K562 (cell line): ENCODE results near the gene BRD7. TPM values are rescaled to one million over a fixed set of nuclear protein-coding genes. Genes with fewer than 3 reads are reported as not detected.

Experiments used
- ATAC-seq: fragments of 200-7000 bp; cut with Tn5 transposase; 3 replicates; pipeline ENCODE4 v1.9.1; 2020; ENCODE audit warnings: moderate library complexity
- BruUV-seq: library from RNA; stranded (reverse); fragments of 400-500 nt; replicated peaks from 2 replicates; lab custom pipeline; 2021; lab: Mats Ljungman, UMichigan
- CTCF ChIA-PET: fragments of 300-600 bp; formaldehyde crosslinking; extraction: SDS; loops from one replicate; lab custom pipeline; 2021; ENCODE audit warnings: low intra/inter-chr PET ratio; lab: Yijun Ruan, JAX
- POLR2A ChIA-PET: fragments of 300-600, 350-650 bp; sonication (Branson Sonifier 250); formaldehyde crosslinking; extraction: SDS; loops from one replicate; lab custom pipeline; 2021; ENCODE audit warnings: antibody characterized with exemption, inconsistent platforms; lab: Yijun Ruan, JAX
- DNase-seq, 4 experiments: peaks; one replicate each; pipeline versions ENCODE4 v3.0.0 to v3.0.0-alpha.2; 2011 to 2018; ENCODE audit warnings: low spot score in 3 of 4, mixed read lengths in 3 of 4; ENCODE audit errors: extremely low read depth in 1 of 4
- FAIRE-seq: peaks from 2 replicates; lab custom pipeline; 2011; peaks lifted over from hg19 to GRCh38; lab: Jason Lieb, UNC
- H2AFZ ChIP-seq: 2 replicates; pipeline ENCODE4 v1.6.0; 2011; ENCODE audit warnings: low read depth, low read length, control low read depth, inconsistent platforms
- H3K27ac ChIP-seq: fragments of 200-600 bp; 3 replicates; pipeline ENCODE4 v1.8.0; 2011; ENCODE audit warnings: low read depth, mild to moderate bottlenecking, control low read depth, inconsistent platforms, low read length, moderate library complexity, mixed read lengths; ENCODE audit errors: extremely low read depth
- H3K27me3 ChIP-seq, 2 experiments: fragments of 300-600 bp in 1 of 2; 2 replicates in 1 of 2; 3 replicates in 1 of 2; pipeline versions ENCODE4 v1.6.0 to v1.8.0; 2011; ENCODE audit warnings: inconsistent platforms in 2 of 2, low read length in 2 of 2, mild to moderate bottlenecking in 1 of 2, mixed read lengths in 1 of 2, moderate library complexity in 1 of 2; ENCODE audit not compliant: control insufficient read depth in 2 of 2, insufficient read depth in 2 of 2
- H3K36me3 ChIP-seq: fragments of 300-600 bp; 3 replicates; pipeline ENCODE4 v1.8.0; 2011; ENCODE audit warnings: mild to moderate bottlenecking, low read length, inconsistent platforms; ENCODE audit not compliant: control insufficient read depth, insufficient read depth
- H3K4me1 ChIP-seq, 2 experiments: fragments of 200-600 bp in 1 of 2; replicated peaks in 1 of 2; 2 replicates in 1 of 2; 3 replicates in 1 of 2; pipeline versions ENCODE4 v1.5.1 to v1.8.0; 2011; ENCODE audit warnings: inconsistent platforms in 2 of 2, low read length in 2 of 2, mild to moderate bottlenecking in 1 of 2, mixed read lengths in 1 of 2, moderate library complexity in 1 of 2; ENCODE audit not compliant: control insufficient read depth in 2 of 2, insufficient read depth in 2 of 2
- H3K4me2 ChIP-seq: 2 replicates; pipeline ENCODE4 v1.6.1; 2011; ENCODE audit warnings: low read length, control low read depth, inconsistent platforms, mixed read lengths; ENCODE audit not compliant: insufficient read depth
- H3K4me3 ChIP-seq: fragments of 200-600 bp; sonication (generic), shearing (Covaris generic); 2 replicates; pipeline ENCODE4 v1.5.1; 2016; ENCODE audit warnings: control low read depth, inconsistent platforms
- H3K79me2 ChIP-seq: fragments of 200-600 bp; 3 replicates; pipeline ENCODE4 v1.8.0; 2011; ENCODE audit warnings: low read length, inconsistent platforms; ENCODE audit not compliant: control insufficient read depth, insufficient read depth
- H3K9ac ChIP-seq, 2 experiments: 2 replicates each; pipeline versions ENCODE4 v1.6.0 to v1.6.1; 2011; ENCODE audit warnings: low read depth in 2 of 2, low read length in 2 of 2, control low read depth in 1 of 2, inconsistent platforms in 1 of 2, mild to moderate bottlenecking in 1 of 2, mixed read lengths in 1 of 2; ENCODE audit not compliant: insufficient read depth in 1 of 2
- H3K9me1 ChIP-seq: one replicate; pipeline ENCODE4 v1.6.0; 2011; ENCODE audit warnings: inconsistent platforms, mild to moderate bottlenecking, low read length, moderate library complexity; ENCODE audit not compliant: control insufficient read depth, insufficient read depth
- H3K9me3 ChIP-seq: replicated peaks from 2 replicates; pipeline ENCODE4 v1.5.1; 2011; ENCODE audit warnings: low read depth, low read length, inconsistent platforms; ENCODE audit not compliant: control insufficient read depth, insufficient read depth
- H4K20me1 ChIP-seq: replicated peaks from 2 replicates; pipeline ENCODE4 v1.6.1; 2011; ENCODE audit warnings: low read length, inconsistent platforms, mixed read lengths; ENCODE audit not compliant: control insufficient read depth, insufficient read depth
- FOXK2 ChIP-seq, 2 experiments: fragments of 450-650 bp; IDR thresholded peaks in 1 of 2; conservative IDR thresholded peaks in 1 of 2; 2 replicates each; pipeline ENCODE4 v1.6.1; 2016; ENCODE audit warnings: low read depth in 2 of 2, mild to moderate bottlenecking in 1 of 2
- MCM3 ChIP-seq: fragments of 450-650 bp; IDR thresholded peaks from 2 replicates; pipeline ENCODE4 v1.6.1; 2016
- MGA ChIP-seq: fragments of 450-650 bp; IDR thresholded peaks from 2 replicates; pipeline ENCODE4 v1.6.1; 2016; ENCODE audit warnings: mild to moderate bottlenecking, moderate library complexity
- ZNF584 ChIP-seq: fragments of 200-800 bp; sonication (Bioruptor generic); IDR thresholded peaks from 2 replicates; pipeline ENCODE4 v1.6.1; 2016; ENCODE audit warnings: low read depth, mild to moderate bottlenecking, missing genetic modification characterization, missing compliant biosample characterization
- WGBS: fragments of 100-300 bp; shearing (Covaris generic); methylation state at CpG from one replicate; pipeline ENCODE4 v1.1.6; 2016; ENCODE audit warnings: low coverage, mixed read lengths; ENCODE audit not compliant: insufficient coverage; ENCODE audit errors: missing lambda C conversion rate; 5-methylcytosine and 5-hydroxymethylcytosine counted together
- in situ Hi-C: fragments of 300-500 bp; cut with MboI; formaldehyde crosslinking; loops from 4 replicates; pipeline ENCODE4 v1.15.0; 2018; ENCODE audit warnings: inconsistent platforms, mixed read lengths
- intact Hi-C: fragments of 100-400 bp; cut with micrococcal nuclease; formaldehyde crosslinking; loops from 2 replicates; pipeline ENCODE4 v1.14.2; 2022
- polyA plus RNA-seq, 8 experiments: library from polyadenylated mRNA; depleted of rRNA in 4 of 8; stranded (reverse) in 5 of 8; unstranded in 3 of 8; fragments of >200 nt; fragmentation: Nextera tagmentation in 2 of 8; fragmentation: Illumina TruSeq in 1 of 8; extraction: Ambion mirVana in 2 of 8; extraction: Trizol in 1 of 8; gene quantifications; 2 replicates each; pipeline versions ENCODE4 v1.2.1 to v1.2.3, GENCODE V29; 2011 to 2014; ENCODE audit warnings: inconsistent platforms in 1 of 8, missing spikeins in 1 of 8
- total RNA-seq, 7 experiments: library from RNA; depleted of rRNA in 6 of 7; stranded (reverse); fragments of >200 nt in 6 of 7; fragmentation: Illumina TruSeq in 2 of 7; extraction: Trizol in 2 of 7; gene quantifications; 2 replicates each; pipeline versions ENCODE4 v1.2.1 to v1.2.3, GENCODE V29; 2011 to 2021; ENCODE audit warnings: low replicate concordance in 1 of 7

BRD7 gene
- total and polyA plus RNA-seq, 9 of the 15 experiments (the other 6 are each of a cell fraction or from before 2014, with no cell fraction given): 20.6 to 101 (median 68.7) TPM

- DNase-seq (no peak), ATAC-seq (no peak), FAIRE-seq (no peak)
- Histone ChIP-seq H3K36me3 (peaks cover 93% of the 10 kb centered on the region; the same call in 2 of the 3 replicates), H3K4me2 (no peak overlapping the region), H3K27me3 (no peaks in the 10 kb centered on the region), H3K27ac (no peak overlapping the region), H3K79me2 (no peaks in the 10 kb centered on the region), H3K4me1 (peaks cover 0 to 36% of the 10 kb centered on the region in 2 experiments; a peak in 1 of 5 replicates), H3K9me3 (no peaks in the 10 kb centered on the region), H3K9me1 (no peaks in the 10 kb centered on the region), H3K4me3 (no peak overlapping the region), H4K20me1 (peaks cover 6% of the 10 kb centered on the region; the same call in 1 of the 2 replicates), H3K9ac (no peak overlapping the region), H2AFZ (no peak overlapping the region)
- POLR2A ChIA-PET: interaction anchor here (0.7 to 1.0 kb wide), 2 partner anchors 18 to 306 kb away, joined by 3 read pairs; no protein-coding TSS in a partner anchor
- CTCF ChIA-PET: no interaction called here
- 73% methylated on average over 2 of the region's 2 CpGs for WGBS
- intact Hi-C loops: no loop called here
- TF ChIP-seq MGA: no peak
- no peak for TF ChIP-seq MCM3
- no peak for TF ChIP-seq FOXK2 (conservative IDR thresholded peaks at IDR 0.05 in 1 of 2, IDR thresholded peaks at IDR 0.05 in 1 of 2; ENCODE audit: low read depth in 2 of 2)
- no peak for TF ChIP-seq ZNF584 (CRISPR knock-in tag)
- in situ Hi-C loops: no loop called here
- no TSS peak for BruUV-seq
Measured at GRCh38 chr16:50296807-50297206, 72.0 kb downstream of the BRD7 start.
